Neural cell (in vitro differentiated cells): ENCODE measurements around the gene OTUB2. TPM values are rescaled to one million over a fixed set of nuclear protein-coding genes. Genes with fewer than 3 reads are reported as not detected.

Experiments
- H2AFZ ChIP-seq: fragments of 200-600, 300-800 bp; sonication (generic), shearing (Covaris generic); 2 replicates; pipeline ENCODE4 v1.6.0; 2014; ENCODE audit warnings: low read depth, mild to moderate bottlenecking, antibody characterized with exemption, low read length, moderate library complexity
- H3F3A ChIP-seq: fragments of 200-600 bp; shearing (Covaris generic); 2 replicates; pipeline ENCODE4 v1.6.1; 2016; ENCODE audit warnings: mild to moderate bottlenecking, moderate library complexity, mixed read lengths, antibody characterized with exemption, low read length; ENCODE audit not compliant: insufficient read depth, poor library complexity, severe bottlenecking
- H3K27ac ChIP-seq: fragments of 200-600, 300-800 bp; sonication (generic), shearing (Covaris generic); 2 replicates; pipeline ENCODE4 v1.5.1; 2014; ENCODE audit warnings: mild to moderate bottlenecking, low read length, moderate library complexity
- H3K27me3 ChIP-seq: fragments of 300-800, 200-600 bp; sonication (generic), shearing (Covaris generic); 2 replicates; pipeline ENCODE4 v1.6.0; 2014; ENCODE audit warnings: mild to moderate bottlenecking, low read depth, low read length, moderate library complexity; ENCODE audit not compliant: insufficient read depth
- H3K36me3 ChIP-seq: fragments of 300-800, 200-600 bp; sonication (generic), shearing (Covaris generic); 2 replicates; pipeline ENCODE4 v1.5.1; 2014; ENCODE audit warnings: mild to moderate bottlenecking, antibody characterized with exemption, low read length, moderate library complexity; ENCODE audit not compliant: insufficient read depth
- H3K4me2 ChIP-seq: fragments of 300-800, 200-600 bp; sonication (generic), shearing (Covaris generic); 2 replicates; pipeline ENCODE4 v1.6.0; 2014; ENCODE audit warnings: mild to moderate bottlenecking, low read length
- H3K4me3 ChIP-seq: fragments of 300-800, 200-600 bp; sonication (generic), shearing (Covaris generic); 2 replicates; pipeline ENCODE4 v1.5.1; 2014; ENCODE audit warnings: mild to moderate bottlenecking, low read length, moderate library complexity
- H3K79me2 ChIP-seq: fragments of 200-600 bp; shearing (Covaris generic); replicated peaks from 2 replicates; pipeline ENCODE4 v1.6.0; 2014; ENCODE audit warnings: mild to moderate bottlenecking, low read length, moderate library complexity; ENCODE audit not compliant: insufficient read depth
- H3K9ac ChIP-seq: fragments of 300-800, 200-600 bp; sonication (generic), shearing (Covaris generic); 2 replicates; pipeline ENCODE4 v1.6.1; 2016; ENCODE audit warnings: mild to moderate bottlenecking, low read length, mixed read lengths
- H3K9me2 ChIP-seq: fragments of 200-600 bp; shearing (Covaris generic); 2 replicates; pipeline ENCODE4 v1.6.1; 2016; ENCODE audit warnings: mild to moderate bottlenecking, low read length, mixed read lengths; ENCODE audit not compliant: insufficient read depth
- H3K9me3 ChIP-seq: fragments of 200-600, 300-800 bp; sonication (generic), shearing (Covaris generic); 2 replicates; pipeline ENCODE4 v1.6.1; 2016; ENCODE audit warnings: mild to moderate bottlenecking, mixed run types, low read length, moderate library complexity, mixed read lengths
- H4K20me1 ChIP-seq: fragments of 200-600 bp; shearing (Covaris generic); 2 replicates; pipeline ENCODE4 v1.6.1; 2016; ENCODE audit warnings: mild to moderate bottlenecking, mixed run types; ENCODE audit not compliant: insufficient read depth
- EP300 ChIP-seq: fragments of 450-650 bp; conservative IDR thresholded peaks from 2 replicates; pipeline ENCODE4 v1.6.1; 2014; ENCODE audit warnings: antibody characterized with exemption, mild to moderate bottlenecking, moderate library complexity; ENCODE audit not compliant: poor library complexity, severe bottlenecking
- EZH2 ChIP-seq: fragments of 200-600, 300-800 bp; shearing (Covaris generic), sonication (generic); IDR thresholded peaks from 2 replicates; pipeline ENCODE4 v1.6.1; 2014; ENCODE audit warnings: antibody characterized with exemption, low read length, borderline replicate concordance, mild to moderate bottlenecking; ENCODE audit not compliant: insufficient read depth, poor library complexity, severe bottlenecking
- MXI1 ChIP-seq: fragments of 450-650 bp; conservative IDR thresholded peaks from 2 replicates; pipeline ENCODE4 v1.6.1; 2014; ENCODE audit warnings: antibody characterized with exemption, mild to moderate bottlenecking; ENCODE audit not compliant: poor library complexity, severe bottlenecking
- POLR2AphosphoS5 ChIP-seq: IDR thresholded peaks from 2 replicates; pipeline ENCODE4 v1.6.1; 2012
- RAD21 ChIP-seq: fragments of 450-650 bp; conservative IDR thresholded peaks from 2 replicates; pipeline ENCODE4 v1.6.1; 2014; ENCODE audit warnings: antibody characterized with exemption, mild to moderate bottlenecking, moderate library complexity
- REST ChIP-seq: IDR thresholded peaks from 2 replicates; pipeline ENCODE4 v1.6.1; 2012; ENCODE audit warnings: borderline replicate concordance
- SMC3 ChIP-seq: fragments of 450-650 bp; conservative IDR thresholded peaks from 2 replicates; pipeline ENCODE4 v1.6.1; 2014; ENCODE audit warnings: antibody characterized with exemption, mild to moderate bottlenecking, moderate library complexity; ENCODE audit not compliant: poor library complexity
- TAF1 ChIP-seq: IDR thresholded peaks from 2 replicates; pipeline ENCODE4 v1.6.1; 2012; ENCODE audit warnings: low read depth
- polyA plus RNA-seq: library from polyadenylated mRNA; depleted of rRNA; stranded (reverse); fragments of >200 nt; gene quantifications from 2 replicates; pipeline ENCODE4 v1.2.3, GENCODE V29; 2014
- TF ChIP-seq, protein P1 (sequence below): fragments of 450-650 bp; IDR thresholded peaks from 2 replicates; pipeline ENCODE4 v1.5.1; 2014; ENCODE audit warnings: antibody characterized with exemption, mild to moderate bottlenecking, moderate library complexity; ENCODE audit not compliant: poor library complexity, severe bottlenecking

OTUB2 gene
- polyA plus RNA-seq, 1 donor from 2014 or later, result 2.5 TPM

DNA sequence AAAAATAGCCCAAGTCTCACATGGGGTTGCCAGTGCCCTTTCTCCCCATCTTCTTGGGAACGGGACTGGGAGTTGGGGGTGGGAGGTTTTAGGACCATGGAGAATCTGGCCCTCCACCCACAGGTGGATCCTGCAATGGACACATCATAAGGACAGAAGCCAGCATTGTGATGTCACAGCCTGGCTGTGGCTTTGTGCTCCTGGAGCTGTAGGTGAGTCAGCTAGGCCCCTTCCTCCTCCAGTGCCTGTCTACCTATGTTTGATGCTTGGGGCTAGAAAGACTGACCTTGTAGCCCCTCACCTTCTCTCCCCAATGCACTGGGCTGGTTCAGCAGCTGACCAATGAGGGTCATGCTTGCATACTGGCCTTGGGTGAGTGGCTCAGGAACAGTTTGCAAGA, 29.1 kb upstream of the OTUB2 start, which contains the start of gene CCDC197:
CCDC197 (plus strand) TSS at position 220 of the 400 bp plus-strand sequence. CDS start 831 bp downstream, outside the sequence.
- Histone ChIP-seq H4K20me1 (no peaks in the 10 kb centered on the region), H3K79me2 (no peaks in the 10 kb centered on the region), H3K4me3 (no peak within 1 kb of the TSS), H3K9ac (no peak within 1 kb of the TSS), H3K27me3 (no peaks in the 10 kb centered on the region), H3K4me2 (no peak within 1 kb of the TSS), H3K9me2 (no peaks in the 10 kb centered on the region), H3K27ac (no peak within 1 kb of the TSS), H3F3A (no peaks in the 10 kb centered on the region), H3K9me3 (no peaks in the 10 kb centered on the region), H2AFZ (no peak within 1 kb of the TSS), H3K36me3 (no peaks in the 10 kb centered on the region)
- TF ChIP-seq SMC3 (no peak), REST (no peak), EP300 (no peak), POLR2AphosphoS5 (no peak), RAD21 (no peak), EZH2 (no peak), MXI1 (no peak), TAF1 (no peak)
- TF ChIP-seq, protein P1, sequence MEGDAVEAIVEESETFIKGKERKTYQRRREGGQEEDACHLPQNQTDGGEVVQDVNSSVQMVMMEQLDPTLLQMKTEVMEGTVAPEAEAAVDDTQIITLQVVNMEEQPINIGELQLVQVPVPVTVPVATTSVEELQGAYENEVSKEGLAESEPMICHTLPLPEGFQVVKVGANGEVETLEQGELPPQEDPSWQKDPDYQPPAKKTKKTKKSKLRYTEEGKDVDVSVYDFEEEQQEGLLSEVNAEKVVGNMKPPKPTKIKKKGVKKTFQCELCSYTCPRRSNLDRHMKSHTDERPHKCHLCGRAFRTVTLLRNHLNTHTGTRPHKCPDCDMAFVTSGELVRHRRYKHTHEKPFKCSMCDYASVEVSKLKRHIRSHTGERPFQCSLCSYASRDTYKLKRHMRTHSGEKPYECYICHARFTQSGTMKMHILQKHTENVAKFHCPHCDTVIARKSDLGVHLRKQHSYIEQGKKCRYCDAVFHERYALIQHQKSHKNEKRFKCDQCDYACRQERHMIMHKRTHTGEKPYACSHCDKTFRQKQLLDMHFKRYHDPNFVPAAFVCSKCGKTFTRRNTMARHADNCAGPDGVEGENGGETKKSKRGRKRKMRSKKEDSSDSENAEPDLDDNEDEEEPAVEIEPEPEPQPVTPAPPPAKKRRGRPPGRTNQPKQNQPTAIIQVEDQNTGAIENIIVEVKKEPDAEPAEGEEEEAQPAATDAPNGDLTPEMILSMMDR, result no peak

DNA sequence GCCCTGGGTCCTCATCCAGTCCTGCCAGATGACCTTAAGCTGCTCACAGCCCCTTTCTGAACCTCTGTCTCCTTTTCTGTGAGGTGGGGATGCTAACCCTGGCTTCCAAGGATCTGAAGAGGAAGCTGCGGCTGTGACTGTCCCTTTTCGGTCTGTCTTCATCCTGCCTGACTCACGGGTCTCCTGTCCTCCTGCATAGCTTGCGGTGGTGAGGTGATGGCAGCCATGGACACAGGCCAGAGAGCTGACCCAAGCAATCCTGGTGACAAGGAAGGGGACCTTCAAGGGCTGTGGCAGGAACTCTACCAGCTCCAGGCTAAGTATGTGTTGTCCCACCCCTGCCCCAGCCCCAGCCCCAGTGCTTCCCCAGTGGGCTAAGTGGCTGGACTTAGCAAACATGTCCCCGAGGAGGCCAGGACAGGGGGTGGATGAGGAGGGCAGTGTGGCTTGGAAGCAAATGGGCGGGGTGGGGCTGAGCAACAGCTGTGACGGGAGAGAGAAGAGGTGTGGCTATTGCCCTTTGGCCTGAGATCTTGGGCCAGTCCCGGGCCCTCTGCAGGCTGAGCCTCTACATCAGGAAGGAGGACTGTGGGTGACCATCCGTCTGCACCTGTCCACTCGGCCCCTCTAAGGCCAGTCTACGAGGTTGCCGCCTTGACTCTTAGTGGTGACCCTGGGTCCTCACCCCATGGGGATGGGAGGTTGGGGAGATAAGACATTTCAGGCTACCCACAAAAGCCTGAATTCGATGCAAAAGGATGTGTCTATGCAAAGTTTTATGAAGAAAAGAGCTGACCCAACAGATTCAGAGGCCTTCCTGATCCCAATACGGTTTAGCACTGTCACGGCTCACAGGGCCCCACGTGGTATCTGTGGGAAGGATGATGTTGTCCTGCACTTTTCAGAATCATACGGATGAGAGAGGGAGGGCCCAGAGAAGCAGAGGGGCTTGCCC, 27.9 kb upstream of the OTUB2 start:
- Histone ChIP-seq H3K36me3 (no peaks in the 10 kb centered on the region), H3K27ac (no peak overlapping the region), H3K9me3 (no peaks in the 10 kb centered on the region), H3K9ac (no peak overlapping the region), H3K9me2 (no peaks in the 10 kb centered on the region), H3K4me2 (no peak overlapping the region), H3K4me3 (no peak overlapping the region), H3F3A (no peaks in the 10 kb centered on the region), H3K27me3 (no peaks in the 10 kb centered on the region), H2AFZ (no peak overlapping the region), H3K79me2 (no peaks in the 10 kb centered on the region), H4K20me1 (no peaks in the 10 kb centered on the region)
- TF ChIP-seq, protein P1, result no peak
- TF ChIP-seq RAD21, result no peak
- TF ChIP-seq POLR2AphosphoS5, result no peak
- no peak for TF ChIP-seq EZH2
- no peak for TF ChIP-seq MXI1
- no peak for TF ChIP-seq TAF1
- TF ChIP-seq EP300, result no peak
- TF ChIP-seq REST, result no peak
- TF ChIP-seq SMC3, result no peak
